Naive B cell (primary cell): ENCODE results near the gene JSRP1. TPM values are rescaled to one million over a fixed set of nuclear protein-coding genes. Genes with fewer than 3 reads are reported as not detected.

Source experiments
- ATAC-seq, 2 donors: fragments of 150-1000 bp; cut with Tn5 transposase; 2 replicates each; pipeline ENCODE4 v1.10.0; 2021; ENCODE audit warnings: low read depth in 2 of 2, mild to moderate bottlenecking in 2 of 2, moderate library complexity in 2 of 2
- DNase-seq: peaks from one replicate; pipeline ENCODE4 v3.0.0; 2022
- H3K27ac Mint-ChIP-seq, 6 donors: one replicate each; pipeline ENCODE4 v1.8.0; 2020 to 2022; ENCODE audit warnings: mild to moderate bottlenecking in 6 of 6, mixed read lengths in 6 of 6, moderate library complexity in 5 of 6, inconsistent platforms in 2 of 6
- H3K27me3 Mint-ChIP-seq, 3 donors: one replicate each; pipeline ENCODE4 v1.8.0; 2021 to 2022; ENCODE audit warnings: mixed read lengths in 3 of 3, mild to moderate bottlenecking in 1 of 3
- H3K36me3 Mint-ChIP-seq, 2 donors: one replicate each; pipeline ENCODE4 v1.8.0; 2020 to 2022; ENCODE audit warnings: mixed read lengths in 2 of 2, inconsistent platforms in 1 of 2, mild to moderate bottlenecking in 1 of 2
- H3K4me1 Mint-ChIP-seq, 3 donors: one replicate each; pipeline ENCODE4 v1.8.0; 2020 to 2022; ENCODE audit warnings: mixed read lengths in 3 of 3, inconsistent platforms in 1 of 3, mild to moderate bottlenecking in 1 of 3, moderate library complexity in 1 of 3
- H3K4me3 Mint-ChIP-seq, 8 donors: one replicate each; pipeline ENCODE4 v1.8.0; 2020 to 2022; ENCODE audit warnings: mild to moderate bottlenecking in 8 of 8, mixed read lengths in 8 of 8, moderate library complexity in 8 of 8, inconsistent platforms in 2 of 8
- H3K9me3 Mint-ChIP-seq, 7 donors: one replicate each; pipeline ENCODE4 v1.8.0; 2020 to 2022; ENCODE audit warnings: mixed read lengths in 7 of 7, mild to moderate bottlenecking in 5 of 7, inconsistent platforms in 2 of 7, moderate library complexity in 1 of 7
- polyA plus RNA-seq, 6 donors: library from polyadenylated mRNA; unstranded; fragments of 300-500 nt; fragmentation: Illumina TruSeq; gene quantifications; one replicate each; pipeline ENCODE4 v1.2.3, GENCODE V29; 2021; ENCODE audit warnings: low read depth in 6 of 6

Gene JSRP1
- polyA plus RNA-seq, 6 donors from 2014 or later: 0.41 to 0.87 (median 0.53) TPM; not detected in 3

GRCh38 chr19:2214251-2214650 lies 42.0 kb downstream of the JSRP1 start:
- Mint-ChIP-seq H3K36me3 (peaks cover 0 to 17% of the 10 kb centered on the region in 2 donors), H3K4me1 (peaks cover 0 to 15% (median 7%) of the 10 kb centered on the region in 3 donors), H3K9me3 (no peaks in the 10 kb centered on the region), H3K27me3 (no peaks in the 10 kb centered on the region), H3K4me3 (no peak overlapping the region), H3K27ac (no peak overlapping the region)
- DNase-seq: no peak
- no peak for ATAC-seq

- DNase-seq (no peak), ATAC-seq (no peak)
- Mint-ChIP-seq H3K27ac (peak overlapping the region in 1 of 6 donors; percentile 42), H3K4me3 (no peak overlapping the region), H3K27me3 (no peaks in the 10 kb centered on the region), H3K4me1 (peaks cover 0 to 15% (median 7%) of the 10 kb centered on the region in 3 donors), H3K9me3 (no peaks in the 10 kb centered on the region), H3K36me3 (peaks cover 0 to 17% of the 10 kb centered on the region in 2 donors)
Measured at GRCh38 chr19:2213799-2214198, 42.4 kb downstream of the JSRP1 start.

GRCh38 chr19:2212861-2213711 lies 43.1 kb downstream of the JSRP1 start:
- Mint-ChIP-seq H3K4me3 (peak overlapping the region in 1 of 8 donors; percentile 3), H3K27ac (peak overlapping the region in 1 of 6 donors; percentile 50), H3K9me3 (no peaks in the 10 kb centered on the region), H3K36me3 (peaks cover 0 to 17% of the 10 kb centered on the region in 2 donors), H3K27me3 (no peaks in the 10 kb centered on the region), H3K4me1 (peaks cover 0 to 15% (median 7%) of the 10 kb centered on the region in 3 donors)
- no peak for DNase-seq
- ATAC-seq: no peak

GRCh38 chr19:2210987-2211740 lies 45.1 kb downstream of the JSRP1 start:
- peaks cover 2 to 8% (median 7%) of the 10 kb centered on the region in 3 donors for H3K4me1 Mint-ChIP-seq
- H3K4me3 Mint-ChIP-seq: no peak overlapping the region
- no peaks in the 10 kb centered on the region for H3K9me3 Mint-ChIP-seq
- H3K36me3 Mint-ChIP-seq: peaks cover 0 to 7% of the 10 kb centered on the region in 2 donors
- no peak for DNase-seq
- no peaks in the 10 kb centered on the region for H3K27me3 Mint-ChIP-seq
- no peak for ATAC-seq
- H3K27ac Mint-ChIP-seq: no peak overlapping the region

GRCh38 chr19:2210206-2210605 lies 46.0 kb downstream of the JSRP1 start:
- no peaks in the 10 kb centered on the region for H3K9me3 Mint-ChIP-seq
- peak overlapping the region in 1 of 8 donors; percentile 75 for H3K4me3 Mint-ChIP-seq
- H3K27ac Mint-ChIP-seq: no peak overlapping the region
- H3K36me3 Mint-ChIP-seq: peaks cover 0 to 7% of the 10 kb centered on the region in 2 donors
- no peaks in the 10 kb centered on the region for H3K27me3 Mint-ChIP-seq
- no peak for DNase-seq
- no peak for ATAC-seq
- peaks cover 2 to 7% (median 4%) of the 10 kb centered on the region in 3 donors for H3K4me1 Mint-ChIP-seq

GRCh38 chr19:2209408-2209807 lies 46.8 kb downstream of the JSRP1 start:
- no peak for DNase-seq
- Mint-ChIP-seq H3K4me1 (peaks cover 0 to 7% (median 2%) of the 10 kb centered on the region in 3 donors), H3K9me3 (no peaks in the 10 kb centered on the region), H3K36me3 (peaks cover 0 to 7% of the 10 kb centered on the region in 2 donors), H3K27ac (no peak overlapping the region), H3K4me3 (no peak overlapping the region), H3K27me3 (no peaks in the 10 kb centered on the region)
- ATAC-seq: no peak

GRCh38 chr19:2208975-2209374 lies 47.2 kb downstream of the JSRP1 start:
- Mint-ChIP-seq H3K27ac (peak overlapping the region in 1 of 6 donors; percentile 24), H3K36me3 (peaks cover 0 to 7% of the 10 kb centered on the region in 2 donors), H3K4me3 (no peak overlapping the region), H3K9me3 (no peaks in the 10 kb centered on the region), H3K4me1 (peaks cover 0 to 9% (median 2%) of the 10 kb centered on the region in 3 donors), H3K27me3 (no peaks in the 10 kb centered on the region)
- DNase-seq: no peak
- no peak for ATAC-seq

- Mint-ChIP-seq H3K27me3 (no peaks in the 10 kb centered on the region), H3K9me3 (no peaks in the 10 kb centered on the region), H3K4me3 (peak overlapping the region in 1 of 8 donors; percentile 21), H3K27ac (no peak overlapping the region), H3K4me1 (peaks cover 0 to 9% (median 2%) of the 10 kb centered on the region in 3 donors), H3K36me3 (peaks cover 0 to 7% of the 10 kb centered on the region in 2 donors)
- ATAC-seq (peak; percentile 66 to 75), DNase-seq (no peak)
Measured at GRCh38 chr19:2207991-2208860, 48.0 kb downstream of the JSRP1 start.

GRCh38 chr19:2207008-2207407 lies 49.2 kb downstream of the JSRP1 start:
- peaks cover 0 to 7% of the 10 kb centered on the region in 2 donors for H3K36me3 Mint-ChIP-seq
- peak overlapping the region in 1 of 8 donors; percentile 42 for H3K4me3 Mint-ChIP-seq
- peaks cover 0 to 9% (median 2%) of the 10 kb centered on the region in 3 donors for H3K4me1 Mint-ChIP-seq
- no peaks in the 10 kb centered on the region for H3K9me3 Mint-ChIP-seq
- H3K27me3 Mint-ChIP-seq: no peaks in the 10 kb centered on the region
- peak overlapping the region in 1 of 6 donors; percentile 47 for H3K27ac Mint-ChIP-seq
- ATAC-seq (no peak), DNase-seq (no peak)

- Mint-ChIP-seq H3K4me3 (no peak overlapping the region), H3K36me3 (no peaks in the 10 kb centered on the region), H3K9me3 (no peaks in the 10 kb centered on the region), H3K4me1 (peaks cover 4 to 8% (median 7%) of the 10 kb centered on the region in 3 donors), H3K27me3 (no peaks in the 10 kb centered on the region), H3K27ac (peak overlapping the region in 1 of 6 donors; percentile 34)
- no peak for DNase-seq
- no peak for ATAC-seq
Measured at GRCh38 chr19:2202366-2202765, 53.9 kb downstream of the JSRP1 start.
